Osteocyte (in vitro differentiated cells): ENCODE measurements around the gene TRPM3. TPM values are rescaled to one million over a fixed set of nuclear protein-coding genes. Genes with fewer than 3 reads are reported as not detected.

Source experiments
- DNase-seq: peaks from one replicate; pipeline ENCODE4 v3.0.0; 2021; ENCODE audit warnings: mixed read lengths; ENCODE audit not compliant: unreplicated experiment; ENCODE audit errors: extremely low spot score
- H3K27ac Mint-ChIP-seq: one replicate; pipeline ENCODE4 v1.8.0; 2021; ENCODE audit warnings: mild to moderate bottlenecking, mixed read lengths; ENCODE audit not compliant: unreplicated experiment
- H3K27me3 Mint-ChIP-seq: one replicate; pipeline ENCODE4 v1.8.0; 2021; ENCODE audit warnings: mixed read lengths; ENCODE audit not compliant: unreplicated experiment
- H3K36me3 Mint-ChIP-seq: one replicate; pipeline ENCODE4 v1.8.0; 2021; ENCODE audit warnings: mixed read lengths; ENCODE audit not compliant: unreplicated experiment
- H3K4me1 Mint-ChIP-seq: one replicate; pipeline ENCODE4 v1.8.0; 2021; ENCODE audit warnings: mixed read lengths; ENCODE audit not compliant: unreplicated experiment
- H3K4me3 Mint-ChIP-seq: one replicate; pipeline ENCODE4 v1.8.0; 2021; ENCODE audit warnings: mild to moderate bottlenecking, moderate library complexity, mixed read lengths; ENCODE audit not compliant: unreplicated experiment
- H3K9me3 Mint-ChIP-seq: one replicate; pipeline ENCODE4 v1.8.0; 2021; ENCODE audit warnings: mixed read lengths; ENCODE audit not compliant: unreplicated experiment
- total RNA-seq: library from RNA; stranded (reverse); gene quantifications from 2 replicates; pipeline ENCODE4 v1.2.1, GENCODE V29; 2021
- TF ChIP-seq, protein P1 (sequence below): fragments of 200-600 bp; sonication (generic); IDR thresholded peaks from 2 replicates; pipeline ENCODE4 v1.5.0; 2021; ENCODE audit warnings: antibody characterized with exemption, mild to moderate bottlenecking, moderate library complexity

The TRPM3 gene
- total RNA-seq, 1 donor from 2014 or later = 0.05 TPM

DNA sequence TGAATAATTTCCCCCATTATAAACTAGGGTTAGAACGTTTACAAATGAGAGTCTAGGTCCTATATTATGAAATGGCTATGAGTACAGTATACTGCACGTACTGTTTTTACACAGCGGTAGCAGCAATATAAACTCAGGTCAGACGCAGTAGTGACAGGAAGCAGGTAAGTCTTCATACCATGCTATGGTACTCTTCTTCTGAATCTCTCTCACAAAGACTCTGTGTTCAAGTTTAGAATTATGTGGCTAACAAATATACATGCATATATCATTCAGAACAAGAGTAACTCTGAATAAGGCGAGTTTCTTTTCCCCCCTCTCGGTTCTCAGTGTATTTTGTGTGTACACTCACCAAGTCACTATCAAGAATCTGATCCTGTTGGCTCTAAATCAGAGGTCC, 592.0 kb downstream of the TRPM3 start:
- Mint-ChIP-seq H3K27me3 (no peaks in the 10 kb centered on the region), H3K4me1 (peaks cover 14% of the 10 kb centered on the region), H3K4me3 (no peak overlapping the region), H3K9me3 (peaks cover 6% of the 10 kb centered on the region), H3K27ac (no peak overlapping the region), H3K36me3 (peaks cover 3% of the 10 kb centered on the region)
- TF ChIP-seq, protein P1, sequence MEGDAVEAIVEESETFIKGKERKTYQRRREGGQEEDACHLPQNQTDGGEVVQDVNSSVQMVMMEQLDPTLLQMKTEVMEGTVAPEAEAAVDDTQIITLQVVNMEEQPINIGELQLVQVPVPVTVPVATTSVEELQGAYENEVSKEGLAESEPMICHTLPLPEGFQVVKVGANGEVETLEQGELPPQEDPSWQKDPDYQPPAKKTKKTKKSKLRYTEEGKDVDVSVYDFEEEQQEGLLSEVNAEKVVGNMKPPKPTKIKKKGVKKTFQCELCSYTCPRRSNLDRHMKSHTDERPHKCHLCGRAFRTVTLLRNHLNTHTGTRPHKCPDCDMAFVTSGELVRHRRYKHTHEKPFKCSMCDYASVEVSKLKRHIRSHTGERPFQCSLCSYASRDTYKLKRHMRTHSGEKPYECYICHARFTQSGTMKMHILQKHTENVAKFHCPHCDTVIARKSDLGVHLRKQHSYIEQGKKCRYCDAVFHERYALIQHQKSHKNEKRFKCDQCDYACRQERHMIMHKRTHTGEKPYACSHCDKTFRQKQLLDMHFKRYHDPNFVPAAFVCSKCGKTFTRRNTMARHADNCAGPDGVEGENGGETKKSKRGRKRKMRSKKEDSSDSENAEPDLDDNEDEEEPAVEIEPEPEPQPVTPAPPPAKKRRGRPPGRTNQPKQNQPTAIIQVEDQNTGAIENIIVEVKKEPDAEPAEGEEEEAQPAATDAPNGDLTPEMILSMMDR = no peak
- DNase-seq = no peak

DNA sequence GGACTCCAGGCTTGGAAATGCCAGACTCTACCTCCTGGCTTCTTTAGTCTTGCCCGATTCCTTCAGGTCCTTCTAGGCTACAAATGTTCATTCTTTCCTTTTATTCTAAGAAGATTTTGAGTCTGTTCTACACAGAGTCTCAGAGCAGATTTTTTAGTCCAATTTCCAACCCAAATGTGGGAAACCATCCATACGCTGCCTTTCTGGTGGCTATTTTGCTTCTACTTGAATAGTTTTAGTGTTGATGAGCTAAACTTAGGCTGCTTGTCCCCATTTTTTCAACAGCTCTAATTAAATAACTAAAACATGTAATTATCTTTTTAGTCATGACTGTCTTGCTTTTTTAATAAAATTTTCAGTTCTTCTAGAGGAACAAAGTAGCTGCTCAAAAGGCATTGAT, 594.5 kb downstream of the TRPM3 start:
- Mint-ChIP-seq H3K27ac (no peak overlapping the region), H3K27me3 (no peaks in the 10 kb centered on the region), H3K4me1 (peaks cover 2% of the 10 kb centered on the region), H3K4me3 (no peak overlapping the region), H3K36me3 (peaks cover 3% of the 10 kb centered on the region), H3K9me3 (peaks cover 6% of the 10 kb centered on the region)
- TF ChIP-seq, protein P1 = no peak
- no peak for DNase-seq

DNA sequence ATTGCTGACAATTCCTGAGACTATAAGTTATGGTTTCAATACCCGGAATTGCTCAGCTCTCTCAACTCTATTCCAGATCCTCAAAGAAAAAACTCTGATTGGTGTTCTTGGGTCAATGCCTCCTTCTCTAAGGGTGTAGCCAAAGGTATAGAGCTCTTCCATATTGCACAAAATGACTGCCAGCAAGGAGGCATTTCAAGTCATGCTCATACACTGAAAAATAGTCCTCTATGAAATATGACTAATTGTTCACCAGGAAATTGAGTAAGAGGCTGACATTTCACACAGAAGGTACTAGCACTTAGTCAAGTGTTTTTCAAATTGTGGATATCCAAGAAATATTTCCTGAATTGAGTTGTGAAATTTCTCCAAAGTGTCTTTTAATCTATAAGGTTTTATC, 595.9 kb downstream of the TRPM3 start:
- Mint-ChIP-seq H3K27ac (no peak overlapping the region), H3K36me3 (peaks cover 3% of the 10 kb centered on the region), H3K27me3 (no peaks in the 10 kb centered on the region), H3K4me3 (no peak overlapping the region), H3K9me3 (peaks cover 6% of the 10 kb centered on the region), H3K4me1 (no peaks in the 10 kb centered on the region)
- TF ChIP-seq, protein P1 = no peak
- no peak for DNase-seq

DNA sequence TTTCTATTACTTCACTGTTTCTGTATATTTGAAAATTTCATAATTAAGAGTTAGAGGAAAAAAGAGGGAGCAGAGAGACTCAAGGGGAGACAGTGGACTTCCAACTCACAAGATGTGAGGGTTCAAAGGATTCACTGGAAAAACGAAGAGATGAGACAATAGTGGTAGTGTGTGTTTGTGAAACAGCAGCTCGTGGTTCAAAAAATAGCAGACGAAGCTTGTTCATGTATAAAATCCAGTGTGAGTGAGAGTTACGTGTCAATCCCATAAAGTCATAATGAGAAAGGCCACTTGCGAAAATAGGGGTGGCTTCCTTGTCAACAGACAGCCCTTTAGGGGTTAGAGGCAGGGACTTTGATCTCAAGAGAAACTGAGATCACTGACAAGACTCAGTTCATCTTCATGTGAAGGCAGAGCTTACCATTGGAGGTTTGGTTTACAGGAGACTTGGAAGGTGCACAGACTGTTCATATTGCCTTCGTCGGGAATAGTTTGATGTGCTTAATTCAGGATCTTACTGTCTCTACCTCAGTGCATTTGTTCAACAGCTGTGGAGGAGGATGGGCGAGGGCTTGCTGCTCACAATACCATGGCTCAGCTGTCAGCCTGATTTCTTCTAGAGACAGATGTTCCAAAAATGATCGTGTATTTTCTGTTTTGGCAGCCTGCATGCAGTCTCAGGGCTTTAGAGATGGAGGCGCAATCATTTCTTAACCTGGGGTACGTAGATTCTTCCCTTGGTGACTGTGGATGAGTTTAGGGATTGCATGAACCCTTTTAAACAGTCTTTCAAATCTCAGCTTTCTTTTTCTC, 601.3 kb downstream of the TRPM3 start:
- no peak overlapping the region for H3K27ac Mint-ChIP-seq

More for the DNA sequence above, 601.3 kb downstream of the TRPM3 start:
- H3K27me3 Mint-ChIP-seq = no peaks in the 10 kb centered on the region
- H3K4me3 Mint-ChIP-seq = no peak overlapping the region
- H3K9me3 Mint-ChIP-seq = peaks cover 5% of the 10 kb centered on the region
- H3K4me1 Mint-ChIP-seq = no peaks in the 10 kb centered on the region
- TF ChIP-seq, protein P1 = no peak
- no peak for DNase-seq
- H3K36me3 Mint-ChIP-seq = peaks cover 3% of the 10 kb centered on the region
